Astrocyte (in vitro differentiated cells and primary cell): ENCODE measurements around the gene POT1.

Experiments
- EZH2 ChIP-seq: IDR thresholded peaks from 2 replicates; pipeline ENCODE4 v1.6.1; 2012; ENCODE audit warnings: mild to moderate bottlenecking, low read length, inconsistent platforms; ENCODE audit not compliant: insufficient read depth
- TF ChIP-seq, protein P1 (sequence below): IDR thresholded peaks from 2 replicates; pipeline ENCODE4 v1.5.1; 2011; ENCODE audit warnings: low read depth, mild to moderate bottlenecking, inconsistent platforms, low read length, moderate library complexity; ENCODE audit not compliant: insufficient read depth

GRCh38 chr7:124773938-124774337, 155.7 kb downstream of the POT1 start:
- no peak for TF ChIP-seq EZH2
- TF ChIP-seq, protein P1, sequence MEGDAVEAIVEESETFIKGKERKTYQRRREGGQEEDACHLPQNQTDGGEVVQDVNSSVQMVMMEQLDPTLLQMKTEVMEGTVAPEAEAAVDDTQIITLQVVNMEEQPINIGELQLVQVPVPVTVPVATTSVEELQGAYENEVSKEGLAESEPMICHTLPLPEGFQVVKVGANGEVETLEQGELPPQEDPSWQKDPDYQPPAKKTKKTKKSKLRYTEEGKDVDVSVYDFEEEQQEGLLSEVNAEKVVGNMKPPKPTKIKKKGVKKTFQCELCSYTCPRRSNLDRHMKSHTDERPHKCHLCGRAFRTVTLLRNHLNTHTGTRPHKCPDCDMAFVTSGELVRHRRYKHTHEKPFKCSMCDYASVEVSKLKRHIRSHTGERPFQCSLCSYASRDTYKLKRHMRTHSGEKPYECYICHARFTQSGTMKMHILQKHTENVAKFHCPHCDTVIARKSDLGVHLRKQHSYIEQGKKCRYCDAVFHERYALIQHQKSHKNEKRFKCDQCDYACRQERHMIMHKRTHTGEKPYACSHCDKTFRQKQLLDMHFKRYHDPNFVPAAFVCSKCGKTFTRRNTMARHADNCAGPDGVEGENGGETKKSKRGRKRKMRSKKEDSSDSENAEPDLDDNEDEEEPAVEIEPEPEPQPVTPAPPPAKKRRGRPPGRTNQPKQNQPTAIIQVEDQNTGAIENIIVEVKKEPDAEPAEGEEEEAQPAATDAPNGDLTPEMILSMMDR = no peak
